GM19324 (cell line): ENCODE data around the gene PRAF2.

Source experiments
- ATAC-seq: cut with Tn5 transposase; IDR thresholded peaks from one replicate; pipeline ENCODE4 v1.9.1; 2021; ENCODE audit warnings: mild to moderate bottlenecking, moderate library complexity; ENCODE audit not compliant: unreplicated experiment, low FRiP score

PRAF2 gene

DNA sequence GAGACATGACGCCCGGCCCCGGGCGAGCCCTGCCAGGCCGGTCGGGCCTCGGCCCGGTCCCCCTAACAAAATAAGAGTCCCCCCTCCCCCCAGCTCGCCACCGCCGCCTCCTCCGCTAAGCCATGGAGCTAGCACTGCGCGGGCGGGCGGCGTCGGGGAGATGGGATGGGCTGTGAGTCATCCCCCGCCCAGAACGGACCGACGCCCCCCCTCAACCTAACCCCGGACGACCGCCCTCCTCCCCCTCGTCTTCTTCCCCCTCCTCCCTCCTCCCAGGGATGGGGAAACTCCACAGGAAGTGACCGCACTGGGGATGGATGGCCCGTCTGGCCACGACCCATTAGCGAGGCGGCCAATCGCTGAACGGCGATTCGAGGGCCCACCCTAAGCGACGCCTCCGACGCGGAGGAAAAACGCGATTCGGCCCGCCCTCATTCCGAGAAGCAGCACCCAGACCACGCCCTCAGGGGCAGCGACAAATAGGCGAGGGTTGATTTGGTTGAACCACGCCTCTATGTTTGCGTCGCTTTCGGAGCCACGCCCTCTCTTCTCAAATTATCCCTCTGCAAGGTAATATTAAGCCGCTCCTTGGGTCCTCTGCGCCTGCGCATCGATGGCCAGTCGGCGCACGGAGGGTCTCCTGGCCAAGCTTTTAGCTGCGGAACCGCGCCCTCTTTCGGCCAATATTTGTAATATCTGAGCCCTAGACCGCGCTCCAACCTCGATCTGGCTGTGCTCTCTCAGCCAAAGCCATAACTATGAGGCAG is 30.4 kb downstream of the PRAF2 start, which contains the start of gene TFE3:
Gene TFE3 (minus strand): TSS at position 138 of the 767 bp plus-strand sequence. CDS start 131 bp downstream, at position 7.
- ATAC-seq, result peak; percentile 91

DNA sequence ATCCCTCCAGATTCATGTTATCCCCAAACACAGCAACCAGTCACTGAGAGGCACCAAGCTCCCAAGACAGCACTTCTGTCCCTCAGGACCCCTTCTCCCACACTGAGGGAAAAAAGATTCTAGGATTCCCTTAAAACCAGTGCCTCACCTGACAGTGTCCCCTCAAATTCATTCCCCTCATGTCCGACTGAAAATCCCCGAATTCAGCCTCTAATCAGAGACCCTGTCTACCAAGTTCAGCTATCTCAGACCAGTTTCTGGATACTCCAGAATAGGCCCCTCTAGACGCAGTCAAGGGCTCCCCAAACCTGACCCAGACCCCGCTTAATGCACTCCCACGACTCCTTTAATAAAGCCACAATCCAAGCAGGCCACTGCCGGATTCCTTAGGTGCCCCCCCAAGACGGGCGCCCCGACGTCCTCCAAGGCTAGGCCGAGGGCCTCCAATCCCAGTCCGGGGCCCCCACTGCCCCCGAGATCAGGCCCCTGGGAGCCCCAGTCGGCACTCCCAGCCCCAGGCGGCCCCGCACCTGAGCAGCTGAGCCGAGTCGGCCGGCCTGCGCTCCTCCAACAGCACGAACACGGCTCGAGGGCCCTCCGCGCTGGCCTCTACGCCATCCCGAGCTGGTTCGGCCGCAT is 31.1 kb downstream of the PRAF2 start:
- peak; percentile 3 for ATAC-seq

DNA sequence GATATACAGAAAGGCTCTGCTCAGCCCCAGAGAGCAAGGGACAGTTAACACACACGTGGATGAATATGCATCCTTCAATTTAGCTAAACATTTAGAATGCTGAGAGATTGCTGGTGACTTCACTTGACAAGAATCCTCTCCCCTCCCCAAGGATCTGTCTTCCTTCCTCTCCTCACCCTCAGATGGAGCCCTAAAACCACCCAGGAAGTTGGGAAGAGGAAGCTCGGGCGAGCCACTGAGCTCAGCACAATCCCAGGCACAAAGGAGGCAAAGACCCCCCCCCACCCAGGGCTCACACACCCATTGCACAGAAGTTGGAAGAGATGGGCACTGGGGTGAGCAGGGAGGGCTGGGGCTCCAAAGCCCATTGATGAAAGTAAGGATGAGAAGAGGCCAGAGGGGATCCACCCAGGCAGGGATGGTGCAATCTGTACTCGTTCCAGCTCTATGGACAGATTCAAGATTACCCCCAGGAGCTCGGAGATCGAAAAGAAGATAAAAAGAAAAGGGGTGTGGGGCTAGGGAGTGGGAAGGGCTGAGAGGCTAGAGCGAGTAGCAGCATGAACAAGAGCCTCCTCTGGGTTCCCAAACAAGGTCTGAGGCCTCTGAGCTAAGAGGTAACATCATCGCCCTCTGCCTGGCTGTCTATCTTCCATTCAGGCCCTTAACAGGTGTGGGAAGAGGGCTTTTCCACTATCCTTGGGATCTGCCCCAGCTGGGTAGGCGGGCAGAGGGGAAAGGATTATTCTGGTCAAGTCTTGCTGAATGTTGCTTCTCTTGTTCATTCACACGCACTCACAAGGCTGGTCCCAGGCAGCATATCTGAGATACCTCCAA is 31.8 kb downstream of the PRAF2 start:
- no peak for ATAC-seq

DNA sequence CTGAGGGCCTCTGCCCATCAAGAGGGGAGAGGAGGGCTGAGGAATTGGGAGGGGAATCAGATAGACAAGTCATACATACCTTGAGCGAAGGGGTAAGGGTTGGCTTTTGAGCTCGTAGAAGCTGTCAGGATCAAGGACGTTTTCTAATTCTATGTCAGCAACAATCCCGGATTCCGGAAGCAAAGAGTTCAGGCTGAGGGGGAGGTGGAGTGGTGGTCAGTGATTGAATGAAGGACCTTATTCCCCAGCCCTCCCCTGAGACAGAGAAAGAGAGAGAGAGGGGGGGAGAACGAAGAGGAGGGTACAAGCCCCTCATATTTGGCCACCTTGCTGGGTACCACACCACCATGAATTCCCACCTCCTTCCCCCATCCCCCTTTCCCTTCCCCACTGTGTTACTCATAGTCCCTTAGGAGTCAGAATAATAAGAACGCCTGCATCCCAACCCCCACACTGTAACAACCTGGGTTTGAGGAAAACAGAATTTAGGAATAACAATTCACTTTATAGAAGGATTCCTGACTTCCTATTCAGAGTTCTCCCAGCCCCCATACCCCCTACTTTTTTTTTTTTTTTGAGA is 33.3 kb downstream of the PRAF2 start:
- ATAC-seq, result no peak

DNA sequence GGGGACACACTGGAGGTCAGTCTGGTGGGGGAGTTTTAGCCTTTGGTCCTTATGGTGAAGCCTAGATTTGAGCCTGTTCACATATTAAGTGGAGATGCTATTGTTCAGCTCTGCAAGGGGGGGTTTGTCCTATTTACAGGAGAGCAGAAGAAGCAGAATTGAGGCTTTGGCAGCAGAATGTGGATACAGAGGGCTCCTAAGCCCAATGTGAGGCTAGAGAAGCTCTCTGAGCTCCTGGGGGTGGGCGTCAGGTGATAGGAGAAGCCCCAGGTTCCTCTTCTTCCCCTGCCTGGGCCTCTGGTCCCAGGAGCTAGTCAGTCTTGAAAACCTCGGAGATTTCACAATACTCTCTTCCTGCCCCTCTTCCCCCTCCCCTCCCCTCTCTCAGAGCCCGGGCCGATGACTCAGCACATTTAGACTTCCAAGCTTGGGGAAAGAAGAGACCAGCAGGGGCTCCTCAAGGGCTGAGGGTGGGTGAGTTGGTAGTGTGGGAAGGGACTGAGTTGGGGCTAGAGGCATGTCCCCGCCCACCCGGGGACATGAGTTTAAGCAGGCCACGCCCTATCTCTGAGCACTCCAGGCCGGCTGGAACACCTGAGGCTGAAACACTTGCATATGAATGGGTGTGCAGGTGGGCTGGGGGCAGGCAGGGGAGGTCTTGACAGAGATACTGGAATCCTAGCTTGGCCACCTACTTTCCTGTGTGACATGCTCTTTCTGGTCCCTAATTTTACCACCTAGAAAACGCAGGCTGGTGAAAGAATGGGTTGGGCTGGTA is 34.0 kb downstream of the PRAF2 start:
- ATAC-seq, result no peak

DNA sequence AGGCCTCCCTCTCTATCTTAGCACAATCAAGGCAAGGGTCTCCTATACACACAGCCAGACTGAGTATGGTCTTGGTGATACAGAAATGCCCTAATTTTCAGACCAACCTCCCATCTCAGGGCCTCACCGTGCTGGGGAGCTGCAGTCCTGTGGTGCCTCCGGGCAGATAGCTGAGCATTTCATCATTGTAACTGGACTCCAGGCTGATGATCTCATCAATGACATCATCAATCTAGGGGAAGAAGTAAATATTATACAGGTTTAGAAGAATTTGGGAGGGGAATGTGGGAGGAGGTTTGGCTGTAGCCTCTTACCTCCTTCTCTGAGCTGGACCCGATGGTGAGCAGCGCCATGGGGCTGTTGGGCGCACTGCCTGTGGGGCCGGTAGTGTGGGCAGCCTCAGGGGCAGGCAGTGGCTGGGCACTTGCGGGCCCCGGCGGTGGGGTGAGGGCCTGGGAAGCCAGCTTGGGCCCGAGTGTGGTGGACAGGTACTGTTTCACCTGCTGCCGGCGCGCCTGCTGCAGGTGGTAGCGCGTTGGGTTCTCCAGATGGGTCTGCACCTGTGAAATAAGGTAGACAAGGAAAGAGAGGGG is 35.8 kb downstream of the PRAF2 start:
- no peak for ATAC-seq

DNA sequence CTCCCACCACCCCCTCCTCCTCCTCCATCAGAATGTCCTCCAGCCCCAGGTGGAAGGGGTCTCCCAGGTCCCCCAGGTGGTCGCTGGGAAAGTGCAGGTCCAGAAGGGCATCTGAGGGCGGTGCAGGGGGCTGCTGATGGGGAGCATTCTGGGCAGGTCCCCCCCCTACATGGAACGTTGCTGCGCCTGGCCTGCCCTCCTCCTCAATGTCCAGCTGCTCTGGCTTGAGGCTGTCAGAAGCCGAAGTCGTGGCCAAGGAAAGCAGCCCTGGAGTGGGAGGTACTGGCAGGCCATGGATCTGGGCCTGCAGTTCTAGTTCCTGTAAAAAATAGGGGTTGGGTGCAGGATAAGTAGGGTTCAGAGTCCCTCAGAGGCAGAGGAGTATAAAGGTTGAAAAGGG is 43.5 kb downstream of the PRAF2 start:
- no peak for ATAC-seq

DNA sequence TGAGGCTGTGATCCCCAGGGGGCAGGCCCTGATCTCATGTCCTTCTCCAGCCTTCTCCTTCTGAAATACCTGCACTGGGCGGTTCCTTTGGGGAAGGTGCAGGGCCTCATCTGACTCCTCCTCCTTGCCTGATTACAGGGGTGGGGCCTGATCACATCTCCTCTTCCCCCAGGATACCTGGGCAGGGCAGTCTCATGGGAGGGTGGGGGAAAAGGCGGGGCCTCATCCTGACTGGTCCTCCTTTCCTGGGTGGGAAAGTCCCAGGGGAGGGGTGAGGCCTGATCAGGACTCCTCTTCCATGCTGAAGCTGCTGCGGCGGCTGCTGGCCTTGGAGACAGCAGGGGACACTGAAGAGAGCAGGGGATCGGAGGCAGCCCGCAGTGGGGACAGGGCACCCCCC is 43.9 kb downstream of the PRAF2 start:
- no peak for ATAC-seq
